ENCODE data around the gene CHST11.

The CHST11 gene

DNA sequence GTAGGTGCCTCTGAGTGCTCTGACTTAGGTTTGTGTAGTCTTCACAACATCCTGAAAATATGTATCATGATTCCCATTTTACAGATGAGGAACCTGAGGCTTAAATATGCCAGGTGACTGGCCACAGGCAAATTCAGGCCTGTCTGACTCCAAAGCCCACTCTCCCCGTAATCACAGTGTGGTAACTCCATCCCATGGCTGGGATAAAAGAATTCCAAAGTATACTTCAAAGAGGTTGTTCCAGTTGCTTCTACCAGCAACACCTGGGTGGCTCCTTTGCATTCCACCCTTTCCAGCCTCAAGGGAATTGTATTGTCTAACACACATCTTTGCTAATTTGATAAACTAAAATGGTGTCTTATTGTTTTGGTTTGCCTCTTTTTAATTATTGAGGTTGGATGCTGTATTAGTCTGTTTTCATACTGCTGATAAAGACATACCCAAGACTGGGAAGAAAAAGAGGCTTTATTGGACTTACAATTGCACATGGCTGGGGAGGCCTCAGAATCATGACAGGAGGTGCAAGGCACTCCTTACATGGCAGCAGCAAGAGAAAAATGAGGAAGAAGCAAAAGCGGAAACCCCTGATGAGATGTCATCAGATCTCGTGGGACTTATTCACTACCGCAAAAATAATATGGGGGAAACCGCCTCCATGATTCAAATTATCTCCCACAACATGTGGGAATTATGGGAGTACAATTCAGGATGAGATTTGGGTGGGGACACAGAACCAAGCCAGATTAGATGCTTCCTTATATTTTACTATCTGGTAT is 9.9 kb upstream of the CHST11 start:
- DNase-seq, result no peak
- no peak for TF ChIP-seq POLR2A (IDR thresholded peaks at IDR 0.05; ENCODE audit: low read length)
- TF ChIP-seq GATA1 (IDR thresholded peaks at IDR 0.05; ENCODE audit: low read depth, low read length), result no peak

- TF ChIP-seq POLR2A (IDR thresholded peaks at IDR 0.05; ENCODE audit: low read length), result no peak
- no peak for TF ChIP-seq GATA1 (IDR thresholded peaks at IDR 0.05; ENCODE audit: low read depth, low read length)
- DNase-seq, result no peak
Measured at GRCh38 chr12:104448031-104448430, 8.7 kb upstream of the CHST11 start.

DNA sequence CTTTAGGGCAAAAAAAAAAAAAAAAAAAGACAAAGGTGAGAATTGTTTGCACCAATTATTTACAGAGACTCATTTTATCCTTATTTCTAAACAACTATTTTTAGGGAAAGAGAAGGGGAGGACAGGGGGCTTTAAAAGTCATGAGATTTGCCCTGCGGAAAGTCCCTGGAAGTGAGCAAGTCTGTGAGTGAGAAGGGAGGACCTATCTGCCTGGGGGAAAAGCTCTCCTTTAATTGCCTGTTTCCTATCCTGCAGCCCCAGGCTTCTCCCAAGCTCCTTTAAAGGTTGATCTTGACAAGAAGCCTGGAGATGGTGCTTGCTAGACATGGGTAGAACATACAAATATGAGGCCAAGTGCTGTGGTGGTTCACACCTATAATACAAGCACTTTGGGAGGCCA is 8.3 kb upstream of the CHST11 start:
- no peak for TF ChIP-seq POLR2A (IDR thresholded peaks at IDR 0.05; ENCODE audit: low read length)
- no peak for DNase-seq

DNA sequence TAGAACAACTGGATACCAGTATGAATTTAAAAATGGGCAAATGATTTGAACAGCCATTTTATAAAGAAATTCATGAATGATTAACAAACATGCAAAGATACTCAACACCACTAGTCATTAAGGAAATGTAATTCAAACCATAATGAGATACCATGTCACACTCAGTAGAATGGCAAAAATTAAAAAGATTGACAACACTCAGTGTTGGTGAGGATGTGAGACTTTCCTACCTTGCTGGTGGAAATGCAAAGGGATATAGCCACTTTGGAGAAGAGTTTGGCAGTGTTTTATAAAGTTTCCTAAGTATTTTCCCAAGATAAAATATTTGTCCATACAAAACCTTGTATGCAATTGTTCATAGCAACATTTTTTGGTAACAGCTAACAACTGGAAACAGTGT is 6.0 kb upstream of the CHST11 start:
- DNase-seq, result no peak
- TF ChIP-seq GATA1 (IDR thresholded peaks at IDR 0.05; ENCODE audit: low read depth, low read length) (no peak), POLR2A (IDR thresholded peaks at IDR 0.05; ENCODE audit: low read length) (no peak)

- TF ChIP-seq POLR2A (IDR thresholded peaks at IDR 0.05; ENCODE audit: low read length) (no peak), GATA1 (IDR thresholded peaks at IDR 0.05; ENCODE audit: low read depth, low read length) (no peak)
- DNase-seq, result no peak
Measured at GRCh38 chr12:104452087-104452486, 4.7 kb upstream of the CHST11 start.

GRCh38 chr12:104453133-104453532 is 3.6 kb upstream of the CHST11 start:
- no peak for TF ChIP-seq POLR2A (IDR thresholded peaks at IDR 0.05; ENCODE audit: low read length)
- no peak for DNase-seq

GRCh38 chr12:104454997-104455396 is 1.8 kb upstream of the CHST11 start:
- TF ChIP-seq GATA1 (IDR thresholded peaks at IDR 0.05; ENCODE audit: low read depth, low read length) (no peak), POLR2A (IDR thresholded peaks at IDR 0.05; ENCODE audit: low read length) (no peak)
- DNase-seq, result no peak

GRCh38 chr12:104455578-104456416 is 951 bp upstream of the CHST11 start:
- DNase-seq, result peak in 1 of 2 experiments; percentile 36
- TF ChIP-seq POLR2A (IDR thresholded peaks at IDR 0.05; ENCODE audit: low read length), result no peak
- no peak for TF ChIP-seq GATA1 (IDR thresholded peaks at IDR 0.05; ENCODE audit: low read depth, low read length)

GRCh38 chr12:104456950-104457745 is 400 bp downstream of the CHST11 start:
- TF ChIP-seq POLR2A (IDR thresholded peaks at IDR 0.05; ENCODE audit: low read length) (peak; percentile 90), GATA1 (IDR thresholded peaks at IDR 0.05; ENCODE audit: low read depth, low read length) (no peak)
- DNase-seq, result peak; percentile 77 to 85

DNA sequence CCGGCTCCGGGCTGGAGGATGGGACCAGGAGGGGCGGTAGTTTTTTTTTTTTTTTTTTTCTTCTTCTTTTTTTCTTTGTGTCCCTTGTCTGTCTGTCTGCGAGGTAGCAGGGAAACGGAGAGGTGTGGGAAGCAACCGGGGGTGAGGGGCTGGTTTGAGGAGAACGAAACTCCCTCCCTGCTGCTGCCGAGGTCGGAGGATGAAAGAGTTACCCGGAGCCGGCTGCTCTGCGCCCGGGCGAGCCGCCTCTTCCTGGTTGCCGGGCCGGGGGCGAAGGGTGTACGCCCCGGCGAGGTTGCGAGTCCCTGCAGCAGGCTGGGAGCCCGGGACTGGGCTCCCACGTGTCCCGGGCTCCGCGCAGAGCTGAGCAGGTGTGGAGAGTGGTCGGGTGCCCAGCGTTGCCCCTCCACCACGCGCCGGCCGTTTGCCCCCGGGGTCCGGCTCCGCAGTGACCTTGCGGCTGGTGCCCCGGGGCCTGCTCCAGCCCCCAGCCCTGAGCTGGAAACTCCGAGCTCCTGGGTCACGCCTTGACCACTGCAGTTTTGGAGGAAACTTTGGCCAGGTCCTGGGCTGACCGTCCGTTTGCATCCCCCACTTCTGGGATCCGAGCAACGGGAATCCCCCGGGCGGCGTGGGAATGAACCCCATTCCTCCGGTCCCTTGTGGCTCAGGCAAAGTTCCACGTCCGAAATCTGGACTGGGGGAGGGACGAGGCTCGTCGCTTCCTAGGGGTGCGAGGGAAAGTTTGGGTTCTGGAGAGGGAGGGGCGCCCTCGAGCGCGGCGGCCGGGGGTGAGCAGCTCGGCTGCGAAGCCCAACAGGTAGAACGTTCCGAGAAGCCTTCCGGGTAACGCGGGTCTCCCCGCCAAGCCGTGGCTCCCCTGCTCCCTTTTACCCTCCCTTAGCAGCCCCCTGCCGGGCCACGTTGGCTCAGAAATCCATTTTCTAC is 1.3 kb downstream of the CHST11 start:
- peak; percentile 48 to 69 for DNase-seq
- TF ChIP-seq POLR2A (IDR thresholded peaks at IDR 0.05; ENCODE audit: low read length) (no peak), GATA1 (IDR thresholded peaks at IDR 0.05; ENCODE audit: low read depth, low read length) (no peak)

- TF ChIP-seq GATA1 (IDR thresholded peaks at IDR 0.05; ENCODE audit: low read depth, low read length) (no peak), POLR2A (IDR thresholded peaks at IDR 0.05; ENCODE audit: low read length) (peak; percentile 37)
- peak; percentile 65 to 74 for DNase-seq
Measured at GRCh38 chr12:104458694-104459367, 2.1 kb downstream of the CHST11 start.

DNA sequence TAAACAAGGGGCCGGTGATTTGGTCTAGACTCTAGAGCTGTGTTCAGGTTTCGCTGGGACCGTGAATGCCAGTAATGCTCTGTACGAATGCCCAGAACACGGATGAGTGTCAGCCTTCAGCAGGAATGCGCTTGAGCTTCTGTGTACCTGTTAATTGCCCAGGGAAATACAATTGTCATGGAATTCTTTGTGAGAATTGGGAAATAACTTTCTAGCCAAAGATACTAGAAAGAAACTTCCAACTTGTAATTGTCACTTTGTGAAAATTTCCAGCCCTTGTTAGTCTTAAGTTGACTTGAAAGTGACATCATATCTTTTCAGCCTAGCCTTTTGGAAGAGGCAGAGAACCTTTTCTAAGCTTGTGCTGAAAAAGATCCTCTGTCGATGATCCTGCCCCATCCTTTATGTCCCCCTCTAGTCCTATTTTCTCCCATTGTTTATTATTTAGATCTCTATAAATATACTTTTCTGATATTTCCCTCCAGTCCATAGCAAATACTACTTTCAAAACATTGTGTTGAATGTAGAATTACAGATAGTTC is 2.7 kb downstream of the CHST11 start:
- TF ChIP-seq POLR2A (IDR thresholded peaks at IDR 0.05; ENCODE audit: low read length) (no peak), GATA1 (IDR thresholded peaks at IDR 0.05; ENCODE audit: low read depth, low read length) (no peak)
- DNase-seq, result peak; percentile 48 to 63
